Activated CD4-positive, alpha-beta T cell treated with anti-CD3 and anti-CD28 coated beads, Interleukin-2, amount 10 ng/mL, durations not matched to agents 7 days and 5 days (primary cell): ENCODE data around the gene ING2. TPM values are rescaled to one million over a fixed set of nuclear protein-coding genes. Genes with fewer than 3 reads are reported as not detected.

Experiments
- CTCF ChIA-PET: fragments of 350-600 bp; sonication (Branson Sonifier 250); formaldehyde crosslinking; loops from one replicate; lab custom pipeline; 2021; ENCODE audit warnings: antibody characterized with exemption; lab: Charles Lee
- POLR2A ChIA-PET: fragments of 350-600 bp; sonication (Branson Sonifier 250); formaldehyde crosslinking; loops from one replicate; lab custom pipeline; 2021; ENCODE audit warnings: antibody characterized with exemption; lab: Charles Lee
- DNase-seq: peaks from one replicate; pipeline ENCODE4 v3.0.0-alpha.2; 2020
- H3K27ac Mint-ChIP-seq: one replicate; pipeline ENCODE4 v1.8.0; 2021; ENCODE audit warnings: mild to moderate bottlenecking, moderate library complexity, mixed read lengths
- H3K27me3 Mint-ChIP-seq: one replicate; pipeline ENCODE4 v1.8.0; 2021; ENCODE audit warnings: mixed read lengths
- H3K36me3 Mint-ChIP-seq: one replicate; pipeline ENCODE4 v1.8.0; 2021; ENCODE audit warnings: low read depth, mixed read lengths
- H3K4me1 Mint-ChIP-seq: one replicate; pipeline ENCODE4 v1.8.0; 2021; ENCODE audit warnings: mixed read lengths
- H3K4me3 Mint-ChIP-seq: one replicate; pipeline ENCODE4 v1.8.0; 2021; ENCODE audit warnings: mild to moderate bottlenecking, moderate library complexity, mixed read lengths
- H3K9me3 Mint-ChIP-seq: one replicate; pipeline ENCODE4 v1.8.0; 2021; ENCODE audit warnings: mixed read lengths
- total RNA-seq, 2 experiments: library from RNA; stranded (reverse); gene quantifications; one replicate each; pipeline ENCODE4 v1.2.3, GENCODE V29; 2021

Gene ING2
- total RNA-seq, 2 experiments from 2014 or later, result 11.5 to 12.8 TPM

- Mint-ChIP-seq H3K27me3 (no peaks in the 10 kb centered on the region), H3K9me3 (no peaks in the 10 kb centered on the region), H3K4me3 (peak overlapping the region; percentile 94), H3K4me1 (peaks cover 51% of the 10 kb centered on the region), H3K27ac (peak overlapping the region; percentile 97), H3K36me3 (peaks cover 8% of the 10 kb centered on the region)
- POLR2A ChIA-PET, result no interaction called here
- peak; percentile 89 for DNase-seq
- CTCF ChIA-PET, result interaction anchor here (0.6 kb wide), 1 partner anchor 12 kb away, joined by 5 read pairs; no protein-coding TSS in a partner anchor
These were observed 942 bp downstream of the ING2 start for GRCh38 chr4:183505611-183506388.

GRCh38 chr4:183506389-183506735 lies 1.5 kb downstream of the ING2 start:
- CTCF ChIA-PET, result interaction anchor here (0.6 kb wide), 1 partner anchor 12 kb away, joined by 5 read pairs; no protein-coding TSS in a partner anchor
- Mint-ChIP-seq H3K4me1 (peaks cover 50% of the 10 kb centered on the region), H3K4me3 (peak overlapping the region; percentile 94), H3K27me3 (no peaks in the 10 kb centered on the region), H3K9me3 (no peaks in the 10 kb centered on the region), H3K27ac (peak overlapping the region; percentile 97), H3K36me3 (peaks cover 10% of the 10 kb centered on the region)
- POLR2A ChIA-PET, result no interaction called here
- DNase-seq, result no peak

GRCh38 chr4:183507925-183508696 lies 3.3 kb downstream of the ING2 start:
- no peaks in the 10 kb centered on the region for H3K9me3 Mint-ChIP-seq
- H3K4me1 Mint-ChIP-seq, result peaks cover 38% of the 10 kb centered on the region
- CTCF ChIA-PET, result interaction anchor here (0.9 kb wide), 1 partner anchor 9 kb away, joined by 3 read pairs; no protein-coding TSS in a partner anchor
- no peaks in the 10 kb centered on the region for H3K27me3 Mint-ChIP-seq
- POLR2A ChIA-PET, result interaction anchor here (0.6 kb wide), 1 partner anchor 1888 kb away, joined by 3 read pairs; the partner anchor contains the start of gene ANKRD37
- DNase-seq, result no peak
- no peak overlapping the region for H3K4me3 Mint-ChIP-seq
- peaks cover 18% of the 10 kb centered on the region for H3K36me3 Mint-ChIP-seq
- peak overlapping the region; percentile 34 for H3K27ac Mint-ChIP-seq

- Mint-ChIP-seq H3K4me3 (no peak overlapping the region), H3K27ac (no peak overlapping the region)
These were observed 4.0 kb downstream of the ING2 start for GRCh38 chr4:183508697-183509335.

GRCh38 chr4:183515411-183515810 lies 10.6 kb downstream of the ING2 start:
- no peaks in the 10 kb centered on the region for H3K27me3 Mint-ChIP-seq
- no peak overlapping the region for H3K27ac Mint-ChIP-seq
- DNase-seq, result no peak
- H3K9me3 Mint-ChIP-seq, result no peaks in the 10 kb centered on the region
- H3K4me3 Mint-ChIP-seq, result no peak overlapping the region
- ChIA-PET POLR2A (no interaction called here), CTCF (interaction anchor here (1.7 to 2.0 kb wide), 2 partner anchors 11 to 14 kb away, joined by 5 to 6 read pairs; partner anchors contain the start of gene ING2)
- peaks cover 5% of the 10 kb centered on the region for H3K4me1 Mint-ChIP-seq
- H3K36me3 Mint-ChIP-seq, result peaks cover 14% of the 10 kb centered on the region

More at GRCh38 chr4:183508697-183509335, 4.0 kb downstream of the ING2 start:
- Mint-ChIP-seq H3K4me1 (peaks cover 31% of the 10 kb centered on the region), H3K27me3 (no peaks in the 10 kb centered on the region), H3K9me3 (no peaks in the 10 kb centered on the region), H3K36me3 (peaks cover 18% of the 10 kb centered on the region)
- DNase-seq, result no peak
- ChIA-PET POLR2A (interaction anchor here (0.6 kb wide), 2 partner anchors 571 to 1888 kb away, joined by 3 to 5 read pairs; partner anchors contain the start of gene ANKRD37), CTCF (no interaction called here)

GRCh38 chr4:183517194-183517593 lies 12.3 kb downstream of the ING2 start:
- H3K27me3 Mint-ChIP-seq, result no peaks in the 10 kb centered on the region
- H3K9me3 Mint-ChIP-seq, result no peaks in the 10 kb centered on the region
- no peak overlapping the region for H3K4me3 Mint-ChIP-seq
- POLR2A ChIA-PET, result no interaction called here
- peaks cover 5% of the 10 kb centered on the region for H3K36me3 Mint-ChIP-seq
- CTCF ChIA-PET, result interaction anchor here (0.6 to 2.0 kb wide), 3 partner anchors 10 to 19 kb away, joined by 3 to 5 read pairs (median 5); partner anchors contain the start of gene ING2
- H3K4me1 Mint-ChIP-seq, result no peaks in the 10 kb centered on the region
- H3K27ac Mint-ChIP-seq, result no peak overlapping the region
- no peak for DNase-seq

GRCh38 chr4:183517781-183518180 lies 12.9 kb downstream of the ING2 start:
- Mint-ChIP-seq H3K4me3 (no peak overlapping the region), H3K36me3 (no peaks in the 10 kb centered on the region), H3K27ac (no peak overlapping the region), H3K27me3 (no peaks in the 10 kb centered on the region), H3K4me1 (no peaks in the 10 kb centered on the region), H3K9me3 (no peaks in the 10 kb centered on the region)
- CTCF ChIA-PET, result interaction anchor here (0.6 kb wide), 1 partner anchor 12 kb away, joined by 5 read pairs; no protein-coding TSS in a partner anchor
- POLR2A ChIA-PET, result no interaction called here
- no peak for DNase-seq

GRCh38 chr4:183522821-183523220 lies 18.0 kb downstream of the ING2 start:
- Mint-ChIP-seq H3K36me3 (no peaks in the 10 kb centered on the region), H3K9me3 (no peaks in the 10 kb centered on the region), H3K4me1 (no peaks in the 10 kb centered on the region), H3K27ac (peak overlapping the region; percentile 20), H3K4me3 (no peak overlapping the region), H3K27me3 (peaks cover 3% of the 10 kb centered on the region)
- POLR2A ChIA-PET, result no interaction called here
- DNase-seq, result no peak
- CTCF ChIA-PET, result no interaction called here

GRCh38 chr4:183527326-183527725 lies 22.5 kb downstream of the ING2 start:
- H3K27ac Mint-ChIP-seq, result no peak overlapping the region
- H3K4me1 Mint-ChIP-seq, result no peaks in the 10 kb centered on the region
- no peak for DNase-seq
- H3K36me3 Mint-ChIP-seq, result no peaks in the 10 kb centered on the region
- peaks cover 25% of the 10 kb centered on the region for H3K27me3 Mint-ChIP-seq
- CTCF ChIA-PET, result no interaction called here
- no peaks in the 10 kb centered on the region for H3K9me3 Mint-ChIP-seq
- H3K4me3 Mint-ChIP-seq, result no peak overlapping the region
- POLR2A ChIA-PET, result no interaction called here

- Mint-ChIP-seq H3K4me3 (no peak overlapping the region), H3K27me3 (peaks cover 26% of the 10 kb centered on the region), H3K4me1 (no peaks in the 10 kb centered on the region), H3K9me3 (no peaks in the 10 kb centered on the region), H3K27ac (no peak overlapping the region), H3K36me3 (no peaks in the 10 kb centered on the region)
- ChIA-PET POLR2A (no interaction called here), CTCF (no interaction called here)
- no peak for DNase-seq
These were observed 28.0 kb downstream of the ING2 start for GRCh38 chr4:183532821-183533220.

GRCh38 chr4:183533698-183534097 lies 28.8 kb downstream of the ING2 start:
- H3K9me3 Mint-ChIP-seq, result no peaks in the 10 kb centered on the region
- H3K36me3 Mint-ChIP-seq, result no peaks in the 10 kb centered on the region
- H3K4me3 Mint-ChIP-seq, result no peak overlapping the region
- no peaks in the 10 kb centered on the region for H3K4me1 Mint-ChIP-seq
- POLR2A ChIA-PET, result no interaction called here
- peaks cover 21% of the 10 kb centered on the region for H3K27me3 Mint-ChIP-seq
- H3K27ac Mint-ChIP-seq, result no peak overlapping the region
- CTCF ChIA-PET, result no interaction called here
- DNase-seq, result no peak

GRCh38 chr4:183540410-183541009 lies 35.7 kb downstream of the ING2 start:
- H3K27ac Mint-ChIP-seq, result no peak overlapping the region
- no peaks in the 10 kb centered on the region for H3K9me3 Mint-ChIP-seq
- POLR2A ChIA-PET, result no interaction called here
- CTCF ChIA-PET, result no interaction called here
- H3K36me3 Mint-ChIP-seq, result no peaks in the 10 kb centered on the region
- DNase-seq, result no peak
- H3K27me3 Mint-ChIP-seq, result peaks cover 16% of the 10 kb centered on the region
- no peak overlapping the region for H3K4me3 Mint-ChIP-seq
- H3K4me1 Mint-ChIP-seq, result no peaks in the 10 kb centered on the region
